ENCODE results near the gene P2RY14.

P2RY14 gene

GRCh38 chr3:151319628-151320027 is 41.3 kb upstream of the P2RY14 start:
- TF ChIP-seq CTCF (IDR thresholded peaks at IDR 0.05; ENCODE audit: insufficient read depth, low read length, poor library complexity, severe bottlenecking) = no peak
- Histone ChIP-seq H3K27me3 (replicated peaks; ENCODE audit: control insufficient read depth, insufficient read depth, low read length) (no peaks in the 10 kb centered on the region; the same call in 1 of the 2 replicates), H3K4me3 (replicated peaks; ENCODE audit: low read depth, low read length) (no peak overlapping the region), H3K36me3 (ENCODE audit: control insufficient read depth, insufficient read depth, low read length) (no peaks in the 10 kb centered on the region)
- DNase-seq (ENCODE audit: extremely low read depth, insufficient read length) = no peak

- Histone ChIP-seq H3K36me3 (ENCODE audit: control insufficient read depth, insufficient read depth, low read length) (no peaks in the 10 kb centered on the region), H3K4me3 (replicated peaks; ENCODE audit: low read depth, low read length) (no peak overlapping the region), H3K27me3 (replicated peaks; ENCODE audit: control insufficient read depth, insufficient read depth, low read length) (no peaks in the 10 kb centered on the region; the same call in 1 of the 2 replicates)
- no peak for TF ChIP-seq CTCF (IDR thresholded peaks at IDR 0.05; ENCODE audit: insufficient read depth, low read length, poor library complexity, severe bottlenecking)
- no peak for DNase-seq (ENCODE audit: extremely low read depth, insufficient read length)
Measured at GRCh38 chr3:151318991-151319390, 40.6 kb upstream of the P2RY14 start.

- no peaks in the 10 kb centered on the region; the same call in 1 of the 2 replicates for H3K27me3 ChIP-seq (replicated peaks; ENCODE audit: control insufficient read depth, insufficient read depth, low read length)
- H3K4me3 ChIP-seq (replicated peaks; ENCODE audit: low read depth, low read length) = no peak overlapping the region
- no peak for TF ChIP-seq CTCF (IDR thresholded peaks at IDR 0.05; ENCODE audit: insufficient read depth, low read length, poor library complexity, severe bottlenecking)
- DNase-seq (ENCODE audit: extremely low read depth, insufficient read length) = no peak
- no peaks in the 10 kb centered on the region for H3K36me3 ChIP-seq (ENCODE audit: control insufficient read depth, insufficient read depth, low read length)
Measured at GRCh38 chr3:151318313-151318712, 40.0 kb upstream of the P2RY14 start.

- no peaks in the 10 kb centered on the region; the same call in 1 of the 2 replicates for H3K27me3 ChIP-seq (replicated peaks; ENCODE audit: control insufficient read depth, insufficient read depth, low read length)
- no peak for TF ChIP-seq CTCF (IDR thresholded peaks at IDR 0.05; ENCODE audit: insufficient read depth, low read length, poor library complexity, severe bottlenecking)
- DNase-seq (ENCODE audit: extremely low read depth, insufficient read length) = no peak
- no peaks in the 10 kb centered on the region for H3K36me3 ChIP-seq (ENCODE audit: control insufficient read depth, insufficient read depth, low read length)
- H3K4me3 ChIP-seq (replicated peaks; ENCODE audit: low read depth, low read length) = no peak within 1 kb of the TSS
Measured at GRCh38 chr3:151316267-151316991, 38.1 kb upstream of the P2RY14 start, which contains the start of gene GPR87. Gene GPR87, minus strand, starts transcription at chr3:151316820. Its CDS starts 16,720 bp downstream, at chr3:151300100.

- no peak for DNase-seq (ENCODE audit: extremely low read depth, insufficient read length)
- Histone ChIP-seq H3K27me3 (replicated peaks; ENCODE audit: control insufficient read depth, insufficient read depth, low read length) (no peaks in the 10 kb centered on the region; the same call in 1 of the 2 replicates), H3K36me3 (ENCODE audit: control insufficient read depth, insufficient read depth, low read length) (no peaks in the 10 kb centered on the region), H3K4me3 (replicated peaks; ENCODE audit: low read depth, low read length) (no peak overlapping the region)
- TF ChIP-seq CTCF (IDR thresholded peaks at IDR 0.05; ENCODE audit: insufficient read depth, low read length, poor library complexity, severe bottlenecking) = no peak
Measured at GRCh38 chr3:151315846-151316245, 37.5 kb upstream of the P2RY14 start.

Data from GM06990 (cell line).